MM.1S (cell line): ENCODE results near the gene SORBS2.

Source experiments
- EZH2 ChIP-seq: fragments of 300-600 bp; sonication (generic); optimal IDR thresholded peaks from 2 replicates; pipeline ENCODE3; 2017; ENCODE audit warnings: low read depth, mild to moderate bottlenecking, antibody characterized with exemption, low read length, mixed read lengths
- EZH2phosphoT487 ChIP-seq: fragments of 300-600 bp; sonication (generic); IDR thresholded peaks from 2 replicates; pipeline ENCODE4 v1.6.1; 2018; ENCODE audit warnings: antibody characterized with exemption, low read length
- TF ChIP-seq, protein P1 (sequence below): fragments of 300-600 bp; sonication (generic); IDR thresholded peaks from 2 replicates; pipeline ENCODE4 v1.5.1; 2016; ENCODE audit warnings: antibody characterized with exemption, low read length, mixed read lengths

DNA sequence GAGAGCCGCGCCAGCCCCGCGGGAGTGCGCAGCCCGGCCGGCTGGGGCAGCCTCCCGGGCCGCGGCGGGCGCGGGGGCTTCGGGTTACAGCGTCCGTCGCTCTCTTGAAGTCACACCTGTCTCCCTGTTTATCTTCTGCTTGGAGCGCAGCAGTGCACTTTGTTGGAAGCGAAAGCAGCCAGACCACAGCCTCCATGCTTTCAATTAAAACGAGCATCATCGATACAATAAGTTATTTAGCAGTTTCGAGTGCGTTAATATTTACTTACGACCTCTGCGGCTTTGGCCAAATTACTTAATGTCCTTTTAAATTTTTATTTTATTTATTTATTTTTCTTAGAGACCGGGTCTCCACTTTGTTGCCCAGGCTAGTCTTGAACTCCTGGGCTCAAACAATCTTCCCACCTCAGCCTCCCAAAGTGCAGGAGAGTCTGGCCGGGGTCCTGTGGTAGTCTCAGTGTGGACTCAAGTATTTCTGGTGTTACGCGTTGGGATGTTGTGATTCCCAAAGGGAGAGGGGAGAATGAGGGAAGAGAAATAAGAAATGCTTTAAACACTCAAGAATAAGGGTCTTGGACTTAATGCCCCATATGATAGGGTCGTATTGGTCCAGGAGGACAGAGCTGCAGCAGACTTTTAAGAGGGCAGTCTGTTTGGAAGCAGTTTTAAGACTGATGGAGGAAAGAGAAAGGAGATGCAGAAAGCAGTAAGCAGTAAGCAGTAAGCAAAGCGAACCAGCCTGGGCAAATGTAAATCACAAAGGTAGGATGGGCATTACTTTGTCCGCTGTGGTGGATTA, 276.2 kb downstream of the SORBS2 start:
- TF ChIP-seq EZH2phosphoT487, result no peak
- TF ChIP-seq, protein P1, sequence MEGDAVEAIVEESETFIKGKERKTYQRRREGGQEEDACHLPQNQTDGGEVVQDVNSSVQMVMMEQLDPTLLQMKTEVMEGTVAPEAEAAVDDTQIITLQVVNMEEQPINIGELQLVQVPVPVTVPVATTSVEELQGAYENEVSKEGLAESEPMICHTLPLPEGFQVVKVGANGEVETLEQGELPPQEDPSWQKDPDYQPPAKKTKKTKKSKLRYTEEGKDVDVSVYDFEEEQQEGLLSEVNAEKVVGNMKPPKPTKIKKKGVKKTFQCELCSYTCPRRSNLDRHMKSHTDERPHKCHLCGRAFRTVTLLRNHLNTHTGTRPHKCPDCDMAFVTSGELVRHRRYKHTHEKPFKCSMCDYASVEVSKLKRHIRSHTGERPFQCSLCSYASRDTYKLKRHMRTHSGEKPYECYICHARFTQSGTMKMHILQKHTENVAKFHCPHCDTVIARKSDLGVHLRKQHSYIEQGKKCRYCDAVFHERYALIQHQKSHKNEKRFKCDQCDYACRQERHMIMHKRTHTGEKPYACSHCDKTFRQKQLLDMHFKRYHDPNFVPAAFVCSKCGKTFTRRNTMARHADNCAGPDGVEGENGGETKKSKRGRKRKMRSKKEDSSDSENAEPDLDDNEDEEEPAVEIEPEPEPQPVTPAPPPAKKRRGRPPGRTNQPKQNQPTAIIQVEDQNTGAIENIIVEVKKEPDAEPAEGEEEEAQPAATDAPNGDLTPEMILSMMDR, result no peak
- TF ChIP-seq EZH2, result no peak
